ENCODE results near the gene CRB2.

DNA sequence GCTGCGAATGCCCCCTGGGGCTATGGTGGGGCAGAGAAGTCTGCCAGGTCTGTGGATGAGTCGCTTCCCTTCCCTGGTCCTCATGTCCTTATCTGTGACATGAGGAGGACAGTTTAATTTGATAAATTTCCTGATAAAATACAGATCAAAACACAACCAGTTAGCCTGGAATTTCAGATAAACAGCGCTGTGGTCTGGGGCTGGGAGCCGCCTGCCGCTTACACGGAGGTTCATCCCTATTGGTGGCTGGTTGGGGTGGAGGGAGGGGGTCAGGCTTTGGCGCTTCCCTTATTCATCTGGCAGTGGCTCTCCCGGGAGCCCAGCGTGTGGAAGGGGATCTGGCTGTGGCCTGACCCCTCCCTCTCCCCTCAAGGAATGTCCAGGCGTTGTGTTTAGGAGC lies 17.9 kb downstream of the CRB2 start:
- TF ChIP-seq POLR2A (IDR thresholded peaks at IDR 0.05): no peak
- TF ChIP-seq, protein P1, sequence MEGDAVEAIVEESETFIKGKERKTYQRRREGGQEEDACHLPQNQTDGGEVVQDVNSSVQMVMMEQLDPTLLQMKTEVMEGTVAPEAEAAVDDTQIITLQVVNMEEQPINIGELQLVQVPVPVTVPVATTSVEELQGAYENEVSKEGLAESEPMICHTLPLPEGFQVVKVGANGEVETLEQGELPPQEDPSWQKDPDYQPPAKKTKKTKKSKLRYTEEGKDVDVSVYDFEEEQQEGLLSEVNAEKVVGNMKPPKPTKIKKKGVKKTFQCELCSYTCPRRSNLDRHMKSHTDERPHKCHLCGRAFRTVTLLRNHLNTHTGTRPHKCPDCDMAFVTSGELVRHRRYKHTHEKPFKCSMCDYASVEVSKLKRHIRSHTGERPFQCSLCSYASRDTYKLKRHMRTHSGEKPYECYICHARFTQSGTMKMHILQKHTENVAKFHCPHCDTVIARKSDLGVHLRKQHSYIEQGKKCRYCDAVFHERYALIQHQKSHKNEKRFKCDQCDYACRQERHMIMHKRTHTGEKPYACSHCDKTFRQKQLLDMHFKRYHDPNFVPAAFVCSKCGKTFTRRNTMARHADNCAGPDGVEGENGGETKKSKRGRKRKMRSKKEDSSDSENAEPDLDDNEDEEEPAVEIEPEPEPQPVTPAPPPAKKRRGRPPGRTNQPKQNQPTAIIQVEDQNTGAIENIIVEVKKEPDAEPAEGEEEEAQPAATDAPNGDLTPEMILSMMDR (IDR thresholded peaks at IDR 0.05): no peak
